SU-DHL-6 (cell line): ENCODE data around the gene INPP5B.
"Not testable (repeated sequence)": the region's sequence is repeated elsewhere in the genome, so short reads cannot be mapped to it uniquely, and the experiment has no call there.

Experiments used
- H2AFZ ChIP-seq: fragments of 200-600 bp; sonication (generic); 2 replicates; pipeline ENCODE4 v1.6.1; 2014; ENCODE audit warnings: low read depth, mild to moderate bottlenecking, moderate library complexity, mixed read lengths, antibody characterized with exemption, low read length; ENCODE audit not compliant: severe bottlenecking
- H3F3A ChIP-seq: fragments of 200-600 bp; shearing (Covaris generic); 2 replicates; pipeline ENCODE4 v1.6.0; 2016; ENCODE audit warnings: antibody characterized with exemption, mild to moderate bottlenecking; ENCODE audit not compliant: insufficient read depth
- H3K27ac ChIP-seq: fragments of 200-600 bp; sonication (generic); 2 replicates; pipeline ENCODE4 v1.5.1; 2016; ENCODE audit warnings: low read depth, mild to moderate bottlenecking, low read length, moderate library complexity, mixed read lengths
- H3K27me3 ChIP-seq: fragments of 200-600 bp; sonication (generic), shearing (Covaris generic); 2 replicates; pipeline ENCODE4 v1.6.0; 2014; ENCODE audit warnings: mild to moderate bottlenecking, low read length
- H3K36me3 ChIP-seq: fragments of 200-600 bp; sonication (generic); 2 replicates; pipeline ENCODE4 v1.6.1; 2014; ENCODE audit warnings: mild to moderate bottlenecking, low read length, mixed read lengths
- H3K4me2 ChIP-seq: fragments of 300-600, 200-600 bp; shearing (Covaris generic), sonication (generic); 2 replicates; pipeline ENCODE4 v1.6.0; 2014; ENCODE audit warnings: low read length, low read depth, mild to moderate bottlenecking; ENCODE audit not compliant: poor library complexity, severe bottlenecking
- H3K4me3 ChIP-seq: fragments of 200-600 bp; sonication (generic); 2 replicates; pipeline ENCODE4 v1.5.1; 2014; ENCODE audit warnings: antibody characterized with exemption, low read length, mild to moderate bottlenecking, mixed read lengths; ENCODE audit not compliant: insufficient read depth, poor library complexity, severe bottlenecking
- H3K79me2 ChIP-seq: fragments of 200-600 bp; sonication (generic); 2 replicates; pipeline ENCODE4 v1.6.1; 2014; ENCODE audit warnings: mild to moderate bottlenecking, low read length, moderate library complexity; ENCODE audit not compliant: insufficient read depth
- H3K9ac ChIP-seq: fragments of 200-600 bp; sonication (generic); 2 replicates; pipeline ENCODE4 v1.7.0; 2014; ENCODE audit warnings: mild to moderate bottlenecking, low read length
- H3K9me2 ChIP-seq: fragments of 200-600 bp; sonication (generic); replicated peaks from 2 replicates; pipeline ENCODE4 v1.6.1; 2014; ENCODE audit warnings: low read length; ENCODE audit not compliant: insufficient read depth
- H3K9me3 ChIP-seq: fragments of 200-600 bp; sonication (generic); 2 replicates; pipeline ENCODE4 v1.6.1; 2014; ENCODE audit warnings: low read length, mixed read lengths; ENCODE audit not compliant: insufficient read depth
- H4K20me1 ChIP-seq: fragments of 200-600 bp; sonication (generic); 2 replicates; pipeline ENCODE4 v1.6.1; 2014; ENCODE audit warnings: low read depth, mild to moderate bottlenecking, antibody characterized with exemption, low read length, moderate library complexity, mixed read lengths
- CTCF ChIP-seq: fragments of 200-600 bp; sonication (generic); IDR thresholded peaks from one replicate; pipeline ENCODE4 v1.5.1; 2017; ENCODE audit warnings: antibody characterized with exemption, mild to moderate bottlenecking, low read length, moderate library complexity; ENCODE audit not compliant: insufficient read depth, poor library complexity, severe bottlenecking
- EZH2phosphoT487 ChIP-seq: fragments of 200-600 bp; sonication (generic), shearing (Covaris generic); conservative IDR thresholded peaks from 2 replicates; pipeline ENCODE4 v1.6.1; 2018; ENCODE audit warnings: mild to moderate bottlenecking, antibody characterized with exemption, low read length, moderate library complexity, mixed read lengths

INPP5B gene

DNA sequence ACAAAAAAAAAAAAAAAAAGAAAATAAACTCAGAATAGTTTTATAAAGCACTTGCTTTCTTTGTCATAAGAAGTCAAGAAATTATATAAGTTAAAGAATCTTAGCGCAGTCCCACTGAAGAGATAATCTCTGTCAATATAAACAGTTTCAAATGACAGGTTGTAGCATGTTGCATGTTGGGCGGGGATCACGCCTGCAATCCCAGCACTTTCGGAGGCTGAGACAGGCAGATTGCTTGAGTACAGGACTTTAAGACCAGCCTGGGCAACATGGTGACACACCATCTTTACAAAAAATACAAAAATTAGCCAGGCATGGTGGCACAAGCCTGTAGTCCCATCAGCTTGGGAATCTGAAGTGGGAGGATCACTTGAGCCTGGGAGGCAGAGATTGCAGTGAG lies 18.4 kb upstream of the INPP5B start:
- H2AFZ ChIP-seq: no peak overlapping the region
- H3K9ac ChIP-seq: no peak overlapping the region
- H3K36me3 ChIP-seq: peaks cover 13% of the 10 kb centered on the region
- H4K20me1 ChIP-seq: no peaks in the 10 kb centered on the region
- no peak for TF ChIP-seq EZH2phosphoT487
- no peak for TF ChIP-seq CTCF
- no peaks in the 10 kb centered on the region for H3K27me3 ChIP-seq
- no peak overlapping the region for H3K27ac ChIP-seq
- no peak overlapping the region for H3K4me2 ChIP-seq
- H3K9me3 ChIP-seq: no peaks in the 10 kb centered on the region
- no peak overlapping the region for H3K4me3 ChIP-seq
- no peaks in the 10 kb centered on the region for H3K9me2 ChIP-seq
- no peaks in the 10 kb centered on the region for H3K79me2 ChIP-seq
- 0 out of 2 replicates have a peak, but pooled peaks cover 3% of the 10 kb centered on the region for H3F3A ChIP-seq

- H3K79me2 ChIP-seq, H3K4me3 ChIP-seq, H2AFZ ChIP-seq, H3K27ac ChIP-seq, H3K27me3 ChIP-seq, H3K9me2 ChIP-seq, H3K9me3 ChIP-seq, H4K20me1 ChIP-seq, H3F3A ChIP-seq, H3K9ac ChIP-seq, H3K4me2 ChIP-seq: not testable (repeated sequence)
- peaks cover 18% of the 10 kb centered on the region for H3K36me3 ChIP-seq
These were observed 17.3 kb upstream of the INPP5B start for GRCh38 chr1:37964106-37964505.

DNA sequence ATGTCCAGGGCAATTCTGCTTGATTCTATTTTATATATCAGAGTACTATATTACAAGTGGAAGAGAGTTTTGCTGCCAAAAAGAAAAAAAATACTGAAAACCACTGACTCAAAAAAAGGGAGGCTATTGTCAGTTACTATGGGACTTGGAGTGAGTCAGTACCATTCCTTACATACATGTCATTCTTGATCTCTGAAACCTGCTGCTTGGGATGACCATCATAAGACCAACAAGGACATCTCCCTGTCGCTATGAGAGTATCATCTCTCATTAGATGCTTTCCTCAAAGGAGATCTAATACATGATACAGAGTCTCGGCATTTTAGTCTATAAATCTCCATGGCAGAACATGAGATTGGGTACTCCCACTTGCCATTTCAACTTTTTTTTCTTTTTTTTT lies 11.8 kb upstream of the INPP5B start:
- Histone ChIP-seq H3K36me3 (peaks cover 8% of the 10 kb centered on the region; the same call in 1 of the 2 replicates), H3K9me3 (no peaks in the 10 kb centered on the region), H3K9ac (no peak overlapping the region), H3K4me3 (no peak overlapping the region), H4K20me1 (no peaks in the 10 kb centered on the region), H3F3A (no peaks in the 10 kb centered on the region), H3K9me2 (no peaks in the 10 kb centered on the region), H2AFZ (no peak overlapping the region), H3K27me3 (no peaks in the 10 kb centered on the region), H3K27ac (no peak overlapping the region), H3K79me2 (no peaks in the 10 kb centered on the region), H3K4me2 (no peak overlapping the region)
- TF ChIP-seq EZH2phosphoT487: no peak
- no peak for TF ChIP-seq CTCF

DNA sequence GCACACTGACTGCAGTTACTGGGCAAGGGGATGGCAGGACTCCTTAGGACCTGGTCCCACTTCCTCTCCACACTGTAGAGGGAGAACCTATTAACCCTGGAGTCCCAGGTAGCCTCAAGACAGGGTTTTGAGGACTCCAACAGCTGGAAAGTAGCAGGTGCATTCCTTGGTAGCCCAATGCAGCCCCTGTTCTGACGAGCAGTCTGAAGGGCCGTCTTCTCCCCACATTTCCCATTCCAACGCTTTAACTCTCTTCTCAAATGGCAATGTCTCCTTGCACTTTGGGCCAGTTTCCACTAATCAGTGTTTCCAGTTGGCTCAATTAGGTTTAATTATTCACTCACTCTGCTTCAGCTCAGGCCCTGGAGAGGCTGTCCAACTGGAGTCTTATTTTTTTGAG lies 8.8 kb upstream of the INPP5B start:
- Histone ChIP-seq H3K79me2 (no peaks in the 10 kb centered on the region), H3K27me3 (no peaks in the 10 kb centered on the region), H4K20me1 (no peaks in the 10 kb centered on the region), H3F3A (no peaks in the 10 kb centered on the region), H3K4me2 (no peak overlapping the region), H3K4me3 (no peak overlapping the region), H3K9me2 (no peaks in the 10 kb centered on the region), H3K9ac (no peak overlapping the region), H3K36me3 (0 out of 2 replicates have a peak, but pooled peaks cover 5% of the 10 kb centered on the region), H3K9me3 (no peaks in the 10 kb centered on the region), H2AFZ (no peak overlapping the region), H3K27ac (no peak overlapping the region)
- TF ChIP-seq EZH2phosphoT487: no peak
- TF ChIP-seq CTCF: no peak
